GM12878 (cell line): Measurements from ENCODE around the gene MYO15B. TPM values are rescaled to one million over a fixed set of nuclear protein-coding genes. Genes with fewer than 3 reads are reported as not detected.

Source experiments
- ATAC-seq: fragments of 200-7000 bp; cut with Tn5 transposase; 3 replicates; pipeline ENCODE4 v1.9.1; 2020; ENCODE audit warnings: mild to moderate bottlenecking, moderate library complexity
- BruUV-seq: library from RNA; stranded (reverse); fragments of 400-500 nt; replicated peaks from 2 replicates; lab custom pipeline; 2021; lab: Mats Ljungman, UMichigan
- CTCF ChIA-PET: fragments of 300-600 bp; sonication (Branson Sonifier 250); formaldehyde crosslinking; extraction: SDS; loops from one replicate; lab custom pipeline; 2021; ENCODE audit warnings: inconsistent platforms; lab: Yijun Ruan, JAX
- POLR2A ChIA-PET: fragments of 350-600 bp; formaldehyde crosslinking; extraction: SDS; loops from one replicate; lab custom pipeline; 2021; ENCODE audit warnings: inconsistent platforms; lab: Charles Lee
- RAD21 ChIA-PET: fragments of 300-600 bp; sonication (Branson Sonifier 250); formaldehyde crosslinking; loops from one replicate; lab custom pipeline; 2023; ENCODE audit warnings: antibody characterized with exemption; ENCODE audit not compliant: unreplicated experiment; lab: Charles Lee
- SMC1A ChIA-PET: fragments of 300-600 bp; sonication (Branson Sonifier 250); formaldehyde crosslinking; loops from one replicate; lab custom pipeline; 2023; ENCODE audit not compliant: unreplicated experiment, uncharacterized antibody; lab: Charles Lee
- DNase-seq: peaks from one replicate; pipeline ENCODE4 v3.0.0-alpha.2; 2011; ENCODE audit warnings: low read depth, low spot score
- FAIRE-seq: peaks from 3 replicates; lab custom pipeline; 2011; peaks lifted over from hg19 to GRCh38; lab: Jason Lieb, UNC
- H2AFZ ChIP-seq: 2 replicates; pipeline ENCODE4 v1.6.0; 2011; ENCODE audit warnings: low read depth, low read length, control low read depth; ENCODE audit not compliant: control insufficient read depth
- H3K27ac ChIP-seq: 2 replicates; pipeline ENCODE4 v1.5.1; 2011; ENCODE audit warnings: control low read depth; ENCODE audit not compliant: control insufficient read depth, insufficient read depth
- H3K27me3 ChIP-seq, 2 experiments: replicated peaks in 1 of 2; 2 replicates each; pipeline versions ENCODE4 v1.6.0 to v1.6.1; 2011; ENCODE audit warnings: low read length in 1 of 2; ENCODE audit not compliant: control insufficient read depth in 2 of 2, insufficient read depth in 2 of 2
- H3K36me3 ChIP-seq, 2 experiments: 2 replicates each; pipeline ENCODE4 v1.5.1; 2011; ENCODE audit warnings: low read length in 1 of 2; ENCODE audit not compliant: control insufficient read depth in 2 of 2, insufficient read depth in 2 of 2
- H3K4me1 ChIP-seq: 2 replicates; pipeline ENCODE4 v1.6.1; 2011; ENCODE audit warnings: mild to moderate bottlenecking, low read length, moderate library complexity, mixed read lengths; ENCODE audit not compliant: control insufficient read depth, insufficient read depth
- H3K4me2 ChIP-seq: 2 replicates; pipeline ENCODE4 v1.6.0; 2011; ENCODE audit warnings: control low read depth; ENCODE audit not compliant: control insufficient read depth, insufficient read depth
- H3K4me3 ChIP-seq: fragments of 200-600 bp; sonication (generic); 2 replicates; pipeline ENCODE4 v1.5.1; 2016
- H3K79me2 ChIP-seq: 2 replicates; pipeline ENCODE4 v1.6.0; 2011; ENCODE audit warnings: low read length; ENCODE audit not compliant: control insufficient read depth, insufficient read depth
- H3K9ac ChIP-seq: 2 replicates; pipeline ENCODE4 v1.8.0; 2011; ENCODE audit warnings: low read length, control low read depth, mixed read lengths; ENCODE audit not compliant: control insufficient read depth, insufficient read depth
- H3K9me3 ChIP-seq: replicated peaks from 3 replicates; pipeline ENCODE4 v1.5.1; 2011; ENCODE audit warnings: mild to moderate bottlenecking, low read length; ENCODE audit not compliant: control insufficient read depth, insufficient read depth
- H4K20me1 ChIP-seq: 2 replicates; pipeline ENCODE4 v1.6.0; 2011; ENCODE audit not compliant: control insufficient read depth, insufficient read depth
- CHD1 ChIP-seq: IDR thresholded peaks from 2 replicates; pipeline ENCODE4 v1.6.1; 2012; ENCODE audit warnings: low read depth, low read length, improper control_type of control experiment
- IKZF1 ChIP-seq: fragments of 450-650 bp; conservative IDR thresholded peaks from 2 replicates; pipeline ENCODE4 v1.6.1; 2017; ENCODE audit warnings: antibody characterized with exemption, mild to moderate bottlenecking
- MEF2A ChIP-seq: IDR thresholded peaks from 2 replicates; pipeline ENCODE4 v1.6.1; 2011; ENCODE audit warnings: low read depth, mild to moderate bottlenecking, low read length, moderate library complexity; ENCODE audit not compliant: insufficient read depth
- MTA3 ChIP-seq: IDR thresholded peaks from 2 replicates; pipeline ENCODE4 v1.6.1; 2012; ENCODE audit warnings: low read length, inconsistent platforms, borderline replicate concordance
- NFYB ChIP-seq: IDR thresholded peaks from 2 replicates; pipeline ENCODE4 v1.6.1; 2011; ENCODE audit warnings: low read depth, mild to moderate bottlenecking, low read length, improper control_type of control experiment, moderate library complexity; ENCODE audit not compliant: insufficient read depth
- NR2C2 ChIP-seq: IDR thresholded peaks from 2 replicates; pipeline ENCODE4 v1.6.1; 2011; ENCODE audit warnings: borderline replicate concordance, low read depth; ENCODE audit not compliant: control insufficient read depth, insufficient read length
- POLR2A ChIP-seq: IDR thresholded peaks from 2 replicates; pipeline ENCODE4 v1.6.1; 2011; ENCODE audit warnings: low read depth, mild to moderate bottlenecking, low read length
- RAD51 ChIP-seq: fragments of 450-650 bp; IDR thresholded peaks from 2 replicates; pipeline ENCODE4 v1.6.1; 2016; ENCODE audit warnings: moderate library complexity, mild to moderate bottlenecking, inconsistent platforms
- SIX5 ChIP-seq: IDR thresholded peaks from 2 replicates; pipeline ENCODE4 v1.6.1; 2011; ENCODE audit warnings: mild to moderate bottlenecking, low read depth, low read length, moderate library complexity; ENCODE audit not compliant: severe bottlenecking
- TBL1XR1 ChIP-seq: IDR thresholded peaks from 2 replicates; pipeline ENCODE4 v1.6.1; 2012; ENCODE audit warnings: low read depth, low read length, improper control_type of control experiment
- ZBTB4 ChIP-seq: fragments of 450-650 bp; formaldehyde crosslinking; IDR thresholded peaks from 2 replicates; pipeline ENCODE4 v1.4.0; 2022; ENCODE audit warnings: mild to moderate bottlenecking, moderate library complexity
- ZNF274 ChIP-seq: IDR thresholded peaks from one replicate; pipeline ENCODE4 v1.8.0; 2011; ENCODE audit not compliant: insufficient read length, insufficient read depth
- ZNF592 ChIP-seq: fragments of 450-650 bp; IDR thresholded peaks from 2 replicates; pipeline ENCODE4 v1.6.1; 2017; ENCODE audit warnings: mild to moderate bottlenecking, moderate library complexity
- ZZZ3 ChIP-seq: IDR thresholded peaks from 2 replicates; pipeline ENCODE4 v1.6.1; 2011; ENCODE audit warnings: low read depth; ENCODE audit not compliant: control insufficient read depth, insufficient read length
- WGBS: methylation state at CpG from one replicate; pipeline ENCODE4 v1.1.6; 2016; ENCODE audit warnings: low lambda C conversion rate; ENCODE audit not compliant: insufficient replicate concordance, insufficient coverage; ENCODE audit errors: missing lambda C conversion rate; 5-methylcytosine and 5-hydroxymethylcytosine counted together
- in situ Hi-C: fragments of 300-500 bp; cut with MboI; formaldehyde crosslinking; loops from 9 replicates; pipeline ENCODE4 v1.14.3; 2018; ENCODE audit warnings: mixed read lengths
- intact Hi-C: fragments of 100-400 bp; cut with micrococcal nuclease; formaldehyde crosslinking; loops from one replicate; pipeline ENCODE4 v1.14.2; 2022; ENCODE audit not compliant: unreplicated experiment
- polyA plus RNA-seq, 11 experiments: library from polyadenylated mRNA; depleted of rRNA in 4 of 11; unstranded in 6 of 11; stranded (reverse) in 5 of 11; fragments of >200 nt; fragmentation: Nextera tagmentation in 4 of 11; fragmentation: Illumina TruSeq in 1 of 11; extraction: Ambion mirVana in 4 of 11; extraction: Trizol in 1 of 11; gene quantifications; 1 replicate in 1 of 11; 2 replicates in 10 of 11; pipeline versions ENCODE4 v1.2.1 to v1.2.3, GENCODE V29; 2011 to 2016; ENCODE audit warnings: inconsistent platforms in 2 of 11, missing spikeins in 2 of 11, low read depth in 1 of 11
- total RNA-seq, 4 experiments: library from RNA; depleted of rRNA in 3 of 4; stranded (reverse); fragments of >200 nt in 3 of 4; fragmentation: Illumina TruSeq in 1 of 4; extraction: Trizol in 1 of 4; gene quantifications; 2 replicates each; pipeline versions ENCODE4 v1.2.1 to v1.2.3, GENCODE V29; 2013 to 2021
- TF ChIP-seq, protein P1 (sequence below): fragments of 450-650 bp; IDR thresholded peaks from 2 replicates; pipeline ENCODE4 v1.6.1; 2017; ENCODE audit warnings: mild to moderate bottlenecking, moderate library complexity

Gene MYO15B
- total and polyA plus RNA-seq, 10 of the 15 experiments (the other 5 are each of a cell fraction or from before 2014, with no cell fraction given), result 0.67 to 15.4 (median 2.3) TPM; not detected in 1

- no peak for DNase-seq
- no peaks in the 10 kb centered on the region for H4K20me1 ChIP-seq
- H3K79me2 ChIP-seq, result no peaks in the 10 kb centered on the region
- CTCF ChIA-PET, result no interaction called here
- no peak for ATAC-seq
- no peaks in the 10 kb centered on the region for H3K27me3 ChIP-seq
- no peak overlapping the region for H2AFZ ChIP-seq
- no peak overlapping the region for H3K9ac ChIP-seq
- POLR2A ChIA-PET, result no interaction called here
- in situ Hi-C loops, result loop anchor here (10.0 kb wide), 1 partner anchor 171 kb away; no protein-coding TSS in a partner anchor
- H3K4me3 ChIP-seq, result no peak overlapping the region
- H3K27ac ChIP-seq, result no peak overlapping the region
- no peaks in the 10 kb centered on the region for H3K36me3 ChIP-seq
- no TSS peak for BruUV-seq
- FAIRE-seq, result no peak
- H3K9me3 ChIP-seq, result no peaks in the 10 kb centered on the region
- H3K4me1 ChIP-seq, result no peaks in the 10 kb centered on the region
- RAD21 ChIA-PET, result no interaction called here
- WGBS, result 30% methylated on average over 6 of the region's 6 CpGs
- H3K4me2 ChIP-seq, result no peak overlapping the region
- intact Hi-C loops, result no loop called here
- SMC1A ChIA-PET, result no interaction called here
- no peak for TF ChIP-seq POLR2A
- no peak for TF ChIP-seq MEF2A
- no peak for TF ChIP-seq NR2C2
- TF ChIP-seq ZBTB4, result no peak
- TF ChIP-seq NFYB, result no peak
- TF ChIP-seq RAD51, result no peak
- TF ChIP-seq, protein P1, sequence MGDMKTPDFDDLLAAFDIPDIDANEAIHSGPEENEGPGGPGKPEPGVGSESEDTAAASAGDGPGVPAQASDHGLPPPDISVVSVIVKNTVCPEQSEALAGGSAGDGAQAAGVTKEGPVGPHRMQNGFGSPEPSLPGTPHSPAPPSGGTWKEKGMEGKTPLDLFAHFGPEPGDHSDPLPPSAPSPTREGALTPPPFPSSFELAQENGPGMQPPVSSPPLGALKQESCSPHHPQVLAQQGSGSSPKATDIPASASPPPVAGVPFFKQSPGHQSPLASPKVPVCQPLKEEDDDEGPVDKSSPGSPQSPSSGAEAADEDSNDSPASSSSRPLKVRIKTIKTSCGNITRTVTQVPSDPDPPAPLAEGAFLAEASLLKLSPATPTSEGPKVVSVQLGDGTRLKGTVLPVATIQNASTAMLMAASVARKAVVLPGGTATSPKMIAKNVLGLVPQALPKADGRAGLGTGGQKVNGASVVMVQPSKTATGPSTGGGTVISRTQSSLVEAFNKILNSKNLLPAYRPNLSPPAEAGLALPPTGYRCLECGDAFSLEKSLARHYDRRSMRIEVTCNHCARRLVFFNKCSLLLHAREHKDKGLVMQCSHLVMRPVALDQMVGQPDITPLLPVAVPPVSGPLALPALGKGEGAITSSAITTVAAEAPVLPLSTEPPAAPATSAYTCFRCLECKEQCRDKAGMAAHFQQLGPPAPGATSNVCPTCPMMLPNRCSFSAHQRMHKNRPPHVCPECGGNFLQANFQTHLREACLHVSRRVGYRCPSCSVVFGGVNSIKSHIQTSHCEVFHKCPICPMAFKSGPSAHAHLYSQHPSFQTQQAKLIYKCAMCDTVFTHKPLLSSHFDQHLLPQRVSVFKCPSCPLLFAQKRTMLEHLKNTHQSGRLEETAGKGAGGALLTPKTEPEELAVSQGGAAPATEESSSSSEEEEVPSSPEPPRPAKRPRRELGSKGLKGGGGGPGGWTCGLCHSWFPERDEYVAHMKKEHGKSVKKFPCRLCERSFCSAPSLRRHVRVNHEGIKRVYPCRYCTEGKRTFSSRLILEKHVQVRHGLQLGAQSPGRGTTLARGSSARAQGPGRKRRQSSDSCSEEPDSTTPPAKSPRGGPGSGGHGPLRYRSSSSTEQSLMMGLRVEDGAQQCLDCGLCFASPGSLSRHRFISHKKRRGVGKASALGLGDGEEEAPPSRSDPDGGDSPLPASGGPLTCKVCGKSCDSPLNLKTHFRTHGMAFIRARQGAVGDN, result no peak
- TF ChIP-seq SIX5, result no peak
- no peak for TF ChIP-seq ZNF592
- no peak for TF ChIP-seq ZZZ3
- TF ChIP-seq MTA3, result no peak
- TF ChIP-seq TBL1XR1, result no peak
- no peak for TF ChIP-seq ZNF274
- no peak for TF ChIP-seq IKZF1
- no peak for TF ChIP-seq CHD1
These were observed 8.3 kb downstream of the MYO15B start for GRCh38 chr17:75595920-75596313.
